ENCODE measurements around the gene PCMT1.
"Not testable (repeated sequence)": the region's sequence is repeated elsewhere in the genome, so short reads cannot be mapped to it uniquely, and the experiment has no call there.

The PCMT1 gene

GRCh38 chr6:149825292-149825691, 75.8 kb downstream of the PCMT1 start:
- no peak for DNase-seq

DNA sequence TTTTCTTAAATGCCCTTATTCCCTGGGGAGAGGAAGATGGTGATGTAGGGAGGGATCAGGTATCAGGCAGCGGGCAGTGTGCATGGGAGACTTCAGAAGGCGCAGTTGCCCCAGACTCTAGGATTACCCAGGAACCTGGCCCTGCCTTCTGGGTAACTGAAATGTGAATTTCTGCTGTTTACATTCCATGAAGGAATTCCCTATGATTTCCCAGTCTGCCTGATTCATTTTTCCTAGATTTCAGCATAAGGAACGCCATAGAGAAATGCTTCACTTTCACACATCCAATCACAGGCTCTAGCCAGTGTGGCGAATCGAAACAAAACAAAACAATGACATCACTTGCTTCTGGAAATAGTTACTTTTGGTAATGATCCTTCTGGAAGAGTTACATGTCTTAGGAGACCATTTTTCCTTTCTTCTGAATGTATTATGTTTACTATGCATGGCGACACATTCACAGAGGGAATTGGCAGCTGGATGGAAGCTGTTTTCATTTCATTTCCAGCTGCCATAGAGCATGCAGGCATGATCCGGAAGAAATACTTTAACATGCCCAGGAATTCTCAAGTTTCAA, 81.3 kb downstream of the PCMT1 start:
- no peak for DNase-seq

DNA sequence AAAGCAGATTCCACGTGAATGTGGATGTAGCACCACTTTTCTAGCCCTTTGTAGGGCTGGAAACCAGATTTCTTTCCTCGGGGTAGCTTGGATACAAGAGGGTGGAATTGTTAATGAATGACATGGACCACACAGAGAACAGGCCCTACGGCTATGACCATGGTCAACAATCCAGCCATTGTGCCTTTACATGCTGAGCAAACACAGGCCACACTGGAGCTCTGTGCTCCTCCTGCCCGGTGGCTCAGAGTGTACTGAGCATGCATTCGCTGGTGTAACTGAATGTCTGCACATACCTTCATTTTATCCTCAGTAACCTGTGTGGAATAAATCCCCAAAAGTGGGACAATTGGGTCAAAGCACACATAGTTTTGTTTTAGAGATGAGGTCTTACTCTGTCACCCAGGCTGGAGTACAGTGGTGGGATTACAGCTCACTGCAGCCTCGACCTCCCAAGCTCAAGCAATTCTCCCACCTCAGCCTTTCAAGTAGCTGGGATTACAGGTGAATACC, 81.8 kb downstream of the PCMT1 start:
- no peak for DNase-seq

DNA sequence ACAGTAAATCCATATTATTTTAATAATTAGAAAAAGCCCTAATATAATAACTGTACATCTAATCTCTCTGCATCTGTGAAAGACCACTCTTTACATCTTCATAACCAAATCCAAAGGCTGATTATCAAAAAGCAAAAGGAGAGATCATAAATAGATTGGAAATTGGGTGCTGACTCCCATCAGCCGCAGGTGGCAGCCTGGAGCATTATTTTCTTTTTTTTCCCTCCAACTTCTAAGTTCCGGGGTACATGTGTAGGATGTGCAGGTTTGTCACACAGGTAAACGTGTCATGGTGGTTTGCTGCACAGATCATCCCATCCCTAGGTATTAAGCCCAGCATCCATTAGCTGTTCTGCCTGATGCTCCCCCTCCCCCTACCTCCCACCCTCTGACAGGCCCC, 84.1 kb downstream of the PCMT1 start:
- DNase-seq, result no peak

GRCh38 chr6:149834513-149835481, 85.3 kb downstream of the PCMT1 start:
- DNase-seq, result peak; percentile 36

DNA sequence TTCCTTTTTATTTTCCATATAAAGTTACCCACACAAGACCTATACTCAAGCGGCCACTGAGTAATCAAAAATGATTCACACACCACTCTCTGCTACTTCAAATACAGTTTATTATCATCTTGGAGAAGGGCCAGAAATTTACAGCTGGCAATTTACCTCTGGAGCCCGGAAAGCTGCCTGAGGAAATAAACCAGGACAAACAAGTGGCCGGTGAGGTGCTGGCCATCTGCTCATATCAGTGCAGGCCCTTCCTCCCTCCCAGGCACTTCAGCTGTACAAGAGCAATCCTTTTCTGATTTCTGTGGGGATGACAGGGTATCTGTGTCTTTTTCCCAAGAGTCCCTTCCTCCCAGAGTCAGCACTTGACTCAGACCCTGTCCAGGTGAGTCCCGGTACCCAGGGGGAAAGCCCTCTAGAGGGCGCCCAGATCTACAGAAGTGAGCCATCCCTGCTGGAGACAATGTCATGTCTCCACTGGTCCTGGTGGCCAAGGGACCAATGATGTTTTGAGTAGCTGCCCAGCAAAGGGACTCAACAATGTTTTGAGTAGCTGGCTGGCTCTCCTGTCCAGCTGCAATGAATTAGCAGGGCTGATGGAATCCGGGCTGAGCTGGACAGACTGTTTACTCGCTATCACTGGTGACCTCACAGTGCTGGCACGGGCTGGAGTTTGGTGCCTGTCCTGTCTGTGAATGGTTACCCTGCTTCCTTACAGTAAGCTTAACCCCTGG, 91.0 kb downstream of the PCMT1 start:
- DNase-seq, result peak; percentile 7

DNA sequence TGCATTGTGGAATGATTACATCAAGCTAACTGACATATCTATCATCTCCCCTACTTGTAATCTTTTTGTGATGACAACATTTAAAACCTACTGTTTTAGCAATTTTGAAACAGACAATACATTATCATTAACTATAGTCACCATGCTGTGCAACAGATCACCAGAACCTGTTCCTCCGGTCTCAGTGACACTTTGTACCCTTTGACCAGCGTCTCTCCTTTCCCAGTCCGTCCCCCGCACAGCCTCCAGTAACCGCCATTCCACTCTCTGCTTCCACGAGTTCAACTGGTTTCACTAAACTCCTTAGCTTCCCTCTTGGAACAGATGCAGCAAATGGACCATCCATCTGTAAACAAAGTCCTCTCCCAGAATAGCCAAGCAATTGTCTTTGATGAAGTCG, 92.8 kb downstream of the PCMT1 start:
- no peak for DNase-seq

GRCh38 chr6:149843051-149843633, 93.6 kb downstream of the PCMT1 start:
- DNase-seq, result no peak

- not testable (repeated sequence) for DNase-seq
Observed at GRCh38 chr6:149844036-149844435, 94.5 kb downstream of the PCMT1 start.

DNA sequence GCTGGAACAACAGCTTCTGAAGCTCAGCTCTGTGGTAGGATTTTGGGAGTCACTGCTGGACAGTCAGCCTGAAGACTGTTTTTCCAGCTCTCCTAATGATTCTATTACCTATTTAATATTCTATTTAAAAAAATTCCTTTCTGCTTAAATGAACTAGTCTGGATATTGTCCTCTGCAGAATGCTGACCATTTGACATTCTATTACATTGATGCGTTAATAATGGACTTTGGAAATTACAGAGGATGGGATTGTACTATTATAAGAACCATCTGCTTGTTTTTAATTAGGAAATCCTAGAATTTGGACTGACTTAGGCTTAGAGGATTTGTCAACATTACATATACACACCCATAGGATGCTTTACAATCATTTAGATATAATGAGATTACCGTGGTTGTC, 94.9 kb downstream of the PCMT1 start:
- DNase-seq, result no peak

DNA sequence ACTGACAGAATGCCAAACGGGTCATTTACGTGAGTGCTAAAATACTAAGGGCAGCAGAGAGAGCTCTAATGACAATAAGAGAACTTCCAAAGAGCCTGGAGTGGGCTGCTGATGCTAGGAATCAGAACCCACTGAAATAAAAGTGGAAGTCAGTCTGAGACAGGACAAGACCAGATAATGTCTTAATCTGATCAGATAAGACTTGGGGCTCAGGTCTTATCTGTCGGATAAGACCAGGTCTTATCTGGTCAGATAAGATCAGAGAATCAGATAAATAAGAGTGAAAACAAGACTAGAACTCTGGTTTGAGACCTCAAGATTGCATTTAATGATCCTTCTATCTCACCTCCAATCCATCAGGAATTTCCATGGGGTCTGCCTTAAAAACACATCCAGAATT, 96.0 kb downstream of the PCMT1 start:
- DNase-seq, result no peak

GRCh38 chr6:149846321-149846720, 96.8 kb downstream of the PCMT1 start:
- no peak for DNase-seq

DNA sequence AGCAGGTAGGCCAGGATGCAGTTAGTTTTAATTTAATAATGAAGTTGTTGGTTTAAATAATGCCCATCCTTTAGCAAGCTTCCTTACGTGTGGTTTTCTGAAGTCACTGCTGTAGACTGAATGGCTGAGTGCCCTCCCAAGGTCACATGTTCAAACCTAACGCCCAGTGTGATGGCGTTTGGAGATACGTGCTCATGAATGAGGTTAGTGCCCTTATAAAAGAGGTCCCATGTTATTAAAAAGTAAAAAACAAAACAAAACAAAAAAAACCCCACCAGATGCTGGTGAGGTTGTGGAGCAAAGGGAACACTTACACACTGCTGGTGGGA, 98.4 kb downstream of the PCMT1 start:
- DNase-seq, result no peak

GRCh38 chr6:149848343-149848742, 98.8 kb downstream of the PCMT1 start:
- not testable (repeated sequence) for DNase-seq

GRCh38 chr6:149851461-149852110, 102.0 kb downstream of the PCMT1 start:
- no peak for DNase-seq

- DNase-seq, result no peak
Observed at GRCh38 chr6:149852180-149852579, 102.6 kb downstream of the PCMT1 start.

DNA sequence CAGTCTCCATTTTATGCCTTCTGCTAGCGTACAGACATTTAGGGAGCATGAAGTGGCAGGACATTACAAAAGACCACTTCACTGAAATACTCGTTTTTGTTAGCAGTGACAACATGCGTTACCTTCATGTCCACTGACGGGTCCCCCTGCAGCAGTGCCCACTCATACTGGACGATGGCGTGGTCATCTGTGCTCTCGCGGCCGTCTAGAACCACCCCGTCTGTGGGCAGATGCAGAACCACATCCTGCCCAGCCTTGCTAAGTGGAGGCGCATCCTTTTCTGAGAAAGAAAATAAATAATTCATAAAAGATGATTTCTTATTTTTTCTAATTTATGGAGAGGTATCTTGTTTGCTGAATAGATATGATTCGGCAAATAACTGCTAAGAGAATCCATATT, 103.3 kb downstream of the PCMT1 start:
- no peak for DNase-seq

- DNase-seq, result not testable (repeated sequence)
Observed at GRCh38 chr6:149854017-149854416, 104.5 kb downstream of the PCMT1 start.

GRCh38 chr6:149854532-149854931, 105.0 kb downstream of the PCMT1 start:
- no peak for DNase-seq

GRCh38 chr6:149855040-149855654, 105.6 kb downstream of the PCMT1 start:
- DNase-seq, result no peak

GRCh38 chr6:149855741-149856140, 106.2 kb downstream of the PCMT1 start:
- no peak for DNase-seq

Data from GDM1 (cell line).